H1 (cell line): ENCODE data around the gene TACC2. TPM values are rescaled to one million over a fixed set of nuclear protein-coding genes. Genes with fewer than 3 reads are reported as not detected.

Experiments used
- CTCF ChIA-PET: fragments of 300-600 bp; sonication (Branson Sonifier 250); formaldehyde crosslinking; loops from one replicate; lab custom pipeline; 2021; ENCODE audit not compliant: partially characterized antibody; lab: Charles Lee
- POLR2A ChIA-PET: fragments of 300-600 bp; sonication (Branson Sonifier 250); formaldehyde crosslinking; loops from one replicate; lab custom pipeline; 2021; ENCODE audit warnings: inconsistent platforms; ENCODE audit not compliant: partially characterized antibody; lab: Charles Lee
- DNase-seq, 2 experiments: peaks; one replicate each; pipeline versions ENCODE4 v3.0.0 to v3.0.0-alpha.2; 2010 to 2022; ENCODE audit warnings: low spot score in 2 of 2, low read depth in 1 of 2, mixed read lengths in 1 of 2
- FAIRE-seq: peaks from 2 replicates; lab custom pipeline; 2011; peaks lifted over from hg19 to GRCh38; lab: Jason Lieb, UNC
- H2AFZ ChIP-seq: 2 replicates; pipeline ENCODE4 v1.8.1; 2012; ENCODE audit warnings: low read length, inconsistent platforms
- H2AK5ac ChIP-seq: 2 replicates; pipeline ENCODE4 v1.6.1; 2013; ENCODE audit warnings: low read depth, low read length
- H2BK120ac ChIP-seq: replicated peaks from 2 replicates; pipeline ENCODE3; 2013; ENCODE audit warnings: low read depth, low read length, inconsistent platforms
- H2BK12ac ChIP-seq: 2 replicates; pipeline ENCODE4 v1.6.1; 2013; ENCODE audit warnings: low read depth, low read length
- H2BK15ac ChIP-seq: 2 replicates; pipeline ENCODE4 v1.6.1; 2013; ENCODE audit warnings: low read length
- H2BK20ac ChIP-seq: 2 replicates; pipeline ENCODE4 v1.6.1; 2013; ENCODE audit warnings: low read length
- H2BK5ac ChIP-seq: 2 replicates; pipeline ENCODE4 v1.6.1; 2013; ENCODE audit warnings: low read depth, low read length
- H3K14ac ChIP-seq: 2 replicates; pipeline ENCODE4 v1.6.1; 2013; ENCODE audit warnings: inconsistent platforms; ENCODE audit not compliant: insufficient read length
- H3K18ac ChIP-seq: 2 replicates; pipeline ENCODE4 v1.6.1; 2013; ENCODE audit warnings: low read length; ENCODE audit errors: extremely low read depth
- H3K23ac ChIP-seq: 2 replicates; pipeline ENCODE4 v1.6.1; 2013; ENCODE audit warnings: inconsistent platforms; ENCODE audit not compliant: insufficient read length
- H3K23me2 ChIP-seq: 2 replicates; pipeline ENCODE4 v1.6.1; 2013; ENCODE audit warnings: low read depth, low read length
- H3K27ac ChIP-seq: 2 replicates; pipeline ENCODE4 v1.6.1; 2011; ENCODE audit warnings: low read depth, low read length, inconsistent platforms
- H3K27me3 ChIP-seq, 4 experiments: replicated peaks in 1 of 4; 1 replicate in 1 of 4; 2 replicates in 3 of 4; pipeline versions ENCODE4 v1.6.1 to v1.8.1; 2011 to 2013; ENCODE audit warnings: low read length in 3 of 4, mild to moderate bottlenecking in 3 of 4, inconsistent platforms in 2 of 4, mixed read lengths in 2 of 4, moderate library complexity in 1 of 4; ENCODE audit not compliant: control insufficient read depth in 3 of 4, insufficient read depth in 3 of 4; ENCODE audit errors: extremely low read depth in 1 of 4
- H3K36me3 ChIP-seq, 4 experiments: 2 replicates each; pipeline versions ENCODE4 v1.6.1 to v1.8.1; 2011 to 2013; ENCODE audit warnings: mild to moderate bottlenecking in 4 of 4, low read length in 3 of 4, moderate library complexity in 2 of 4, control low read depth in 1 of 4, inconsistent platforms in 1 of 4; ENCODE audit not compliant: insufficient read depth in 4 of 4, control insufficient read depth in 2 of 4
- H3K4ac ChIP-seq: replicated peaks from 2 replicates; pipeline ENCODE3; 2013; ENCODE audit warnings: low read length, low read depth, mixed read lengths, inconsistent platforms; ENCODE audit not compliant: insufficient read length
- H3K4me1 ChIP-seq, 4 experiments: replicated peaks in 1 of 4; 1 replicate in 1 of 4; 2 replicates in 3 of 4; pipeline versions ENCODE4 v1.6.1 to v1.8.1; 2011 to 2013; ENCODE audit warnings: low read length in 3 of 4, inconsistent platforms in 2 of 4, mixed read lengths in 1 of 4; ENCODE audit not compliant: insufficient read depth in 4 of 4, control insufficient read depth in 3 of 4
- H3K4me2 ChIP-seq, 2 experiments: 2 replicates each; pipeline versions ENCODE4 v1.6.1 to v1.8.1; 2011 to 2013; ENCODE audit warnings: low read depth in 2 of 2, low read length in 2 of 2, control low read depth in 1 of 2, inconsistent platforms in 1 of 2, mild to moderate bottlenecking in 1 of 2; ENCODE audit not compliant: insufficient read depth in 1 of 2
- H3K4me3 ChIP-seq, 4 experiments: fragments of 200-600, 300-600 bp in 1 of 4; sonication (generic), shearing (Covaris generic), sonication (Bioruptor Twin) in 1 of 4; 2 replicates each; pipeline versions ENCODE4 v1.5.1 to v1.8.1; 2011 to 2016; ENCODE audit warnings: low read length in 4 of 4, low read depth in 3 of 4, control low read depth in 2 of 4, inconsistent platforms in 2 of 4, mild to moderate bottlenecking in 2 of 4, mixed read lengths in 1 of 4, moderate library complexity in 1 of 4; ENCODE audit not compliant: insufficient read depth in 2 of 4; ENCODE audit errors: extremely low read depth in 1 of 4
- H3K56ac ChIP-seq: replicated peaks from 2 replicates; pipeline ENCODE3; 2013; ENCODE audit warnings: low read depth, mild to moderate bottlenecking, mixed read lengths, low read length, inconsistent platforms; ENCODE audit not compliant: insufficient read length
- H3K79me1 ChIP-seq: 2 replicates; pipeline ENCODE4 v1.6.1; 2013; ENCODE audit warnings: low read depth, low read length, control low read depth
- H3K79me2 ChIP-seq, 2 experiments: 2 replicates each; pipeline versions ENCODE4 v1.6.1 to v1.8.1; 2012 to 2013; ENCODE audit warnings: low read length in 2 of 2, mild to moderate bottlenecking in 2 of 2, inconsistent platforms in 1 of 2; ENCODE audit not compliant: insufficient read depth in 2 of 2, control insufficient read depth in 1 of 2
- H3K9ac ChIP-seq, 4 experiments: replicated peaks in 1 of 4; 1 replicate in 1 of 4; 2 replicates in 3 of 4; pipeline versions ENCODE4 v1.6.1 to v1.8.1; 2011 to 2013; ENCODE audit warnings: low read depth in 3 of 4, low read length in 3 of 4, control low read depth in 2 of 4, mild to moderate bottlenecking in 2 of 4, moderate library complexity in 2 of 4, inconsistent platforms in 1 of 4; ENCODE audit errors: extremely low read depth in 1 of 4
- H3K9me3 ChIP-seq, 2 experiments: 2 replicates each; pipeline versions ENCODE4 v1.6.1 to v1.8.1; 2012 to 2013; ENCODE audit warnings: mild to moderate bottlenecking in 2 of 2, moderate library complexity in 2 of 2, control low read depth in 1 of 2, inconsistent platforms in 1 of 2, low read depth in 1 of 2, low read length in 1 of 2, mixed read lengths in 1 of 2; ENCODE audit not compliant: insufficient read depth in 2 of 2
- H4K20me1 ChIP-seq, 2 experiments: replicated peaks in 1 of 2; 2 replicates each; pipeline versions ENCODE3 to v1.8.1; 2011 to 2013; ENCODE audit warnings: inconsistent platforms in 2 of 2, low read length in 2 of 2, mild to moderate bottlenecking in 1 of 2; ENCODE audit not compliant: insufficient read depth in 2 of 2, control insufficient read depth in 1 of 2
- H4K5ac ChIP-seq: 2 replicates; pipeline ENCODE4 v1.6.1; 2013; ENCODE audit warnings: low read length, low read depth, mixed read lengths, inconsistent platforms; ENCODE audit not compliant: insufficient read length
- H4K8ac ChIP-seq: 2 replicates; pipeline ENCODE4 v1.8.0; 2013; ENCODE audit warnings: mild to moderate bottlenecking, moderate library complexity, low read length, inconsistent platforms; ENCODE audit not compliant: insufficient read depth; ENCODE audit errors: extremely low read depth
- H4K91ac ChIP-seq: replicated peaks from 2 replicates; pipeline ENCODE3; 2013; ENCODE audit warnings: low read length, mixed read lengths, inconsistent platforms; ENCODE audit not compliant: insufficient read length
- ASH2L ChIP-seq: fragments of 200-600, 300-600 bp; sonication (generic); IDR thresholded peaks from one replicate; pipeline ENCODE4 v1.7.1; 2017; ENCODE audit warnings: low read length
- NRF1 ChIP-seq: IDR thresholded peaks from 2 replicates; pipeline ENCODE4 v1.6.1; 2011; ENCODE audit warnings: mild to moderate bottlenecking, low read depth, low read length, improper control_type of control experiment
- RBBP5 ChIP-seq: IDR thresholded peaks from 2 replicates; pipeline ENCODE4 v1.7.1; 2012; ENCODE audit warnings: low read depth, mild to moderate bottlenecking, inconsistent platforms, low read length, moderate library complexity, borderline replicate concordance
- TAF1 ChIP-seq: IDR thresholded peaks from 2 replicates; pipeline ENCODE4 v1.6.1; 2011; ENCODE audit warnings: mild to moderate bottlenecking, low read depth, low read length
- WGBS, 2 experiments: shearing (Covaris generic) in 1 of 2; methylation state at CpG; one replicate each; pipeline versions ENCODE4 v1.1.6 to v1.1.7; 2013 to 2015; ENCODE audit warnings: low lambda C conversion rate in 2 of 2, mixed read lengths in 2 of 2, inconsistent platforms in 1 of 2, low coverage in 1 of 2, missing lambda C conversion rate in 1 of 2; ENCODE audit not compliant: insufficient replicate concordance in 2 of 2, insufficient coverage in 1 of 2, insufficient read length in 1 of 2; ENCODE audit errors: extremely low coverage in 1 of 2, missing lambda C conversion rate in 1 of 2; 5-methylcytosine and 5-hydroxymethylcytosine counted together
- polyA plus RNA-seq, 7 experiments: library from polyadenylated mRNA; depleted of rRNA in 3 of 7; stranded (reverse) in 5 of 7; unstranded in 2 of 7; fragments of >200 nt in 5 of 7; fragments of 200-250 nt in 2 of 7; gene quantifications; 1 replicate in 5 of 7; 2 replicates in 1 of 7; 4 replicates in 1 of 7; pipeline versions ENCODE4 v1.2.1 to v1.2.3, GENCODE V29; 2011 to 2013; ENCODE audit warnings: missing spikeins in 2 of 7, mixed read lengths in 2 of 7
- total RNA-seq: library from RNA; stranded (reverse); fragmentation: NEBNext Ultra II Directional; extraction: Animal tissue kit (Norgen Biotek cat#: 25700); gene quantifications from 2 replicates; pipeline ENCODE4 v1.2.1, GENCODE V29; 2021

TACC2 gene
- total and polyA plus RNA-seq, 2 of the 8 experiments (the other 6 are each of a cell fraction or from before 2014, with no cell fraction given): 21.2 to 46.6 TPM

DNA sequence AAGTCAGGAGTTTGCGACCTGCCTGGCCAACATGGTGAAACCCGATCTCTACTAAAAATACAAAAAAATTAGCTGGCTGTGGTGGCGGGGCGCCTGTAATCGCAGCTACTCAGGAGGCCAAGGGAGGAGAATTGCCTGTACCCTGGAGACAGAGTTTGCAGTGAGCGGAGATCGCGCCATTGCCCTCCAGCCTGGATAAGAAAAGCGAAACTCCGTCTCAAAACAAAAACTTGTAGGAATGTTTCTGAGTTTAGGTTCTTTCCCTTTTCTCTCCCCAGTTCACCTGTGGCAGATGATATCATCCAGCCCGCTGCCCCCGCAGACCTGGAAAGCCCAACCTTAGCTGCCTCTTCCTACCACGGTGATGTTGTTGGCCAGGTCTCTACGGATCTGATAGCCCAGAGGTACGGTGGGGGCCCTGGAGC lies 143.4 kb downstream of the TACC2 start:
- H3K9ac ChIP-seq: 0 out of 7 replicates have a peak overlapping the region, but pooled peaks of 1 of the 4 experiments have one; percentile 11
- H3K36me3 ChIP-seq: no peaks in the 10 kb centered on the region; a peak in 3 of 8 replicates
- peaks cover 3 to 13% (median 8%) of the 10 kb centered on the region in 4 experiments for H3K4me1 ChIP-seq
- ChIA-PET CTCF (interaction anchor here (0.6 to 1.6 kb wide), 4 partner anchors 10 to 64 kb away, joined by 3 to 14 read pairs (median 4); no protein-coding TSS in a partner anchor), POLR2A (interaction anchor here (0.6 to 1.7 kb wide), 5 partner anchors 11 to 81 kb away, joined by 3 to 5 read pairs (median 4); no protein-coding TSS in a partner anchor)
- H2AFZ ChIP-seq: no peak overlapping the region
- H3K27ac ChIP-seq: 0 out of 2 replicates have a peak overlapping the region, but pooled peaks have one; percentile 2
- H3K79me2 ChIP-seq: peaks cover 0 to 6% of the 10 kb centered on the region in 2 experiments; a peak in 3 of 4 replicates
- H4K5ac ChIP-seq: no peak overlapping the region
- peak overlapping the region in 1 of 4 experiments; percentile 26; a peak in 1 of 8 replicates for H3K4me3 ChIP-seq
- H2AK5ac ChIP-seq: no peak overlapping the region
- FAIRE-seq: peak; percentile 62
- H2BK5ac ChIP-seq: no peak overlapping the region
- peak overlapping the region; percentile 52 to 61; a peak in 3 of 4 replicates for H3K4me2 ChIP-seq
- no peaks in the 10 kb centered on the region for H3K27me3 ChIP-seq
- no peak overlapping the region for H3K14ac ChIP-seq
- H2BK120ac ChIP-seq: no peak overlapping the region
- H2BK12ac ChIP-seq: peak overlapping the region; percentile 68; the same call in 1 of the 2 replicates
- WGBS, 2 experiments: 47% methylated on average over 14 of the region's 15 CpGs; no CpG with 5 or more reads in 1 of the 2 experiments
- no peak overlapping the region; the same call in 1 of the 2 replicates for H4K8ac ChIP-seq
- no peaks in the 10 kb centered on the region; the same call in none of the 2 replicates for H3K79me1 ChIP-seq
- no peak overlapping the region; the same call in 1 of the 2 replicates for H3K18ac ChIP-seq
- TF ChIP-seq ASH2L (peak; percentile 55), TAF1 (no peak), RBBP5 (peak; percentile 88; the same call in 1 of the 2 replicates), NRF1 (no peak)
- no peak overlapping the region for H3K4ac ChIP-seq
- no peak overlapping the region for H2BK15ac ChIP-seq
- no peak overlapping the region for H2BK20ac ChIP-seq
- H4K91ac ChIP-seq: peak overlapping the region; percentile 58
- peak in 1 of 2 experiments; percentile 74 for DNase-seq
- H3K56ac ChIP-seq: no peak overlapping the region
- no peaks in the 10 kb centered on the region for H3K9me3 ChIP-seq
- no peaks in the 10 kb centered on the region for H4K20me1 ChIP-seq
- no peak overlapping the region for H3K23ac ChIP-seq
- H3K23me2 ChIP-seq: no peaks in the 10 kb centered on the region
